CD14-positive monocyte (primary cell): ENCODE data around the gene CENPP. TPM values are rescaled to one million over a fixed set of nuclear protein-coding genes. Genes with fewer than 3 reads are reported as not detected.
A peak's percentile ranks its signal among the peaks of the same experiment; 100 is the strongest.

ENCODE experiments used
- DNase-seq, 3 donors: peaks; one replicate each; pipeline ENCODE4 v3.0.0-alpha.2; 2011 to 2022
- H2AFZ ChIP-seq: 2 replicates; pipeline ENCODE4 v1.6.0; 2012; ENCODE audit warnings: mild to moderate bottlenecking, low read depth, low read length, inconsistent platforms; ENCODE audit not compliant: insufficient read depth, poor library complexity, severe bottlenecking
- H3K27ac ChIP-seq, 2 donors: 1 replicate in 1 of 2; 2 replicates in 1 of 2; pipeline ENCODE4 v1.5.1; 2012 to 2013; ENCODE audit warnings: low read length in 2 of 2, control low read depth in 1 of 2, inconsistent platforms in 1 of 2, low read depth in 1 of 2, mild to moderate bottlenecking in 1 of 2
- H3K27me3 ChIP-seq, 2 donors: one replicate each; pipeline versions ENCODE4 v1.6.0 to v1.6.1; 2011 to 2013; ENCODE audit warnings: low read length in 2 of 2; ENCODE audit not compliant: control insufficient read depth in 2 of 2, insufficient read depth in 2 of 2
- H3K36me3 ChIP-seq, 2 donors: replicated peaks in 1 of 2; 1 replicate in 1 of 2; 2 replicates in 1 of 2; pipeline versions ENCODE4 v1.5.1 to v1.6.1; 2012 to 2013; ENCODE audit warnings: low read length in 2 of 2, control low read depth in 1 of 2, inconsistent platforms in 1 of 2, mild to moderate bottlenecking in 1 of 2; ENCODE audit not compliant: insufficient read depth in 2 of 2, control insufficient read depth in 1 of 2
- H3K4me1 ChIP-seq, 2 donors: 1 replicate in 1 of 2; 2 replicates in 1 of 2; pipeline versions ENCODE4 v1.5.1 to v1.6.1; 2012 to 2013; ENCODE audit warnings: low read length in 2 of 2, control low read depth in 1 of 2, inconsistent platforms in 1 of 2, mild to moderate bottlenecking in 1 of 2, moderate library complexity in 1 of 2; ENCODE audit not compliant: insufficient read depth in 2 of 2, control insufficient read depth in 1 of 2
- H3K4me2 ChIP-seq: replicated peaks from 2 replicates; pipeline ENCODE3; 2012; ENCODE audit warnings: low read length, moderate library complexity, mild to moderate bottlenecking; ENCODE audit not compliant: poor library complexity, severe bottlenecking; ENCODE audit errors: extremely low read depth
- H3K4me3 ChIP-seq, 3 experiments: fragments of 200-600 bp in 1 of 3; sonication (generic) in 1 of 3; replicated peaks in 1 of 3; 1 replicate in 2 of 3; 2 replicates in 1 of 3; pipeline ENCODE4 v1.5.1; 2011 to 2013; ENCODE audit warnings: low read length in 3 of 3, mild to moderate bottlenecking in 3 of 3, control low read depth in 2 of 3, low read depth in 2 of 3, inconsistent platforms in 1 of 3, moderate library complexity in 1 of 3
- H3K79me2 ChIP-seq: 2 replicates; pipeline ENCODE4 v1.6.0; 2012; ENCODE audit warnings: mild to moderate bottlenecking, control low read depth, inconsistent platforms, low read length, moderate library complexity; ENCODE audit not compliant: insufficient read depth
- H3K9ac ChIP-seq: 2 replicates; pipeline ENCODE4 v1.6.0; 2017; ENCODE audit warnings: low read length, mild to moderate bottlenecking; ENCODE audit not compliant: insufficient read depth, poor library complexity, severe bottlenecking
- H3K9me3 ChIP-seq, 2 donors: replicated peaks in 1 of 2; 1 replicate in 1 of 2; 2 replicates in 1 of 2; pipeline versions ENCODE4 v1.5.1 to v1.6.1; 2012 to 2013; ENCODE audit warnings: low read length in 2 of 2, control low read depth in 1 of 2; ENCODE audit not compliant: control insufficient read depth in 1 of 2, insufficient read depth in 1 of 2
- H4K20me1 ChIP-seq: 2 replicates; pipeline ENCODE4 v1.6.0; 2012; ENCODE audit warnings: mild to moderate bottlenecking, low read length, control low read depth, moderate library complexity; ENCODE audit not compliant: insufficient read depth
- H3K27ac Mint-ChIP-seq, 7 donors: one replicate each; pipeline ENCODE4 v1.8.0; 2020; ENCODE audit warnings: mild to moderate bottlenecking in 7 of 7, mixed read lengths in 7 of 7, moderate library complexity in 6 of 7, inconsistent platforms in 2 of 7
- H3K27me3 Mint-ChIP-seq, 3 donors: one replicate each; pipeline ENCODE4 v1.8.0; 2021 to 2022; ENCODE audit warnings: low read depth in 3 of 3, mild to moderate bottlenecking in 3 of 3, mixed read lengths in 3 of 3, moderate library complexity in 3 of 3, inconsistent platforms in 1 of 3
- H3K36me3 Mint-ChIP-seq, 2 donors: one replicate each; pipeline ENCODE4 v1.8.0; 2020; ENCODE audit warnings: mixed read lengths in 2 of 2, inconsistent platforms in 1 of 2, mild to moderate bottlenecking in 1 of 2
- H3K4me1 Mint-ChIP-seq: one replicate; pipeline ENCODE4 v1.8.0; 2020; ENCODE audit warnings: mild to moderate bottlenecking, mixed read lengths
- H3K4me3 Mint-ChIP-seq, 2 donors: one replicate each; pipeline ENCODE4 v1.8.0; 2020; ENCODE audit warnings: mild to moderate bottlenecking in 2 of 2, mixed read lengths in 2 of 2, moderate library complexity in 1 of 2
- H3K9me3 Mint-ChIP-seq, 7 donors: one replicate each; pipeline ENCODE4 v1.8.0; 2020 to 2022; ENCODE audit warnings: mixed read lengths in 7 of 7, mild to moderate bottlenecking in 6 of 7, moderate library complexity in 6 of 7, inconsistent platforms in 2 of 7
- CTCF ChIP-seq: fragments of 200-600 bp; IDR thresholded peaks from one replicate; pipeline ENCODE4 v1.8.0; 2022; ENCODE audit warnings: antibody characterized with exemption, mild to moderate bottlenecking
- whole genome bisulfite sequencing: methylation state at CpG from one replicate; pipeline ENCODE4 v1.1.5; 2013; ENCODE audit warnings: missing lambda C conversion rate; ENCODE audit not compliant: insufficient coverage; 5-methylcytosine and 5-hydroxymethylcytosine counted together
- intact Hi-C, 2 donors: fragments of 100-400 bp; cut with micrococcal nuclease; formaldehyde crosslinking; loops; one replicate each; pipeline versions ENCODE4 v1.15.0 to v1.15.1; 2023
- polyA plus RNA-seq, 3 donors: library from polyadenylated mRNA; depleted of rRNA in 1 of 3; unstranded in 2 of 3; stranded (reverse) in 1 of 3; fragments of 300-500 nt in 2 of 3; fragments of >200 nt in 1 of 3; fragmentation: Illumina TruSeq in 2 of 3; gene quantifications; 1 replicate in 2 of 3; 2 replicates in 1 of 3; pipeline ENCODE4 v1.2.3, GENCODE V29; 2012 to 2021

CENPP gene
- polyA plus RNA-seq, 3 donors, result 0.50 to 1.1 (median 1.1) TPM

DNA sequence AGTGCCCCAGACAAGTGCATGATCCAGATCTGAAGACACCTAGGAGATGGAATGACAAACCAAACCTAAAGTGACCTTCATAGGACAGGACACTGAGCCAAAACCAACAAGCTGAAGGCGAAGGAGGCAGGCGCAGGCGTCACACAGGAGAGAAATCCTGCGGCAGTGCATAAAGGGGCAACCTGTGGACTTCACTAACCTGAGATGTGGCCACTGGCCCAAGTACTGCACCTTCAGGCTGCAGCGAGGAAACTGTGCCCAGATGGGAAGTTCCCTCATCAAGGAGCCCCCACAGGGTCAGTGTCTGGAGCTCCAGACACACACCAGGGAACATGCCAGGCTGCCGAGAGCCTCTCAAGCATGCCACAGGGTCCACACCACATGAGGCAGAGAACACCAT lies 340.5 kb downstream of the CENPP start:
- Histone ChIP-seq H3K9ac (no peak overlapping the region), H3K4me2 (no peak overlapping the region), H3K4me1 (peaks cover 13 to 20% of the 10 kb centered on the region in 2 donors), H3K79me2 (peaks cover 96% of the 10 kb centered on the region), H3K27me3 (no peaks in the 10 kb centered on the region), H3K27ac (no peak overlapping the region), H3K36me3 (peaks cover 8 to 49% of the 10 kb centered on the region in 2 donors), H2AFZ (no peak overlapping the region), H3K4me3 (no peak overlapping the region), H3K9me3 (no peaks in the 10 kb centered on the region), H4K20me1 (peaks cover 33% of the 10 kb centered on the region)
- WGBS, result 98% methylated on average over 6 of the region's 6 CpGs
- Mint-ChIP-seq H3K4me1 (peaks cover 29% of the 10 kb centered on the region), H3K27ac (peak overlapping the region in 2 of 7 donors; percentile 44 to 66), H3K9me3 (peaks cover 0 to 2% (median 0%) of the 10 kb centered on the region in 7 donors), H3K4me3 (no peak overlapping the region), H3K27me3 (no peaks in the 10 kb centered on the region), H3K36me3 (peaks cover 26 to 34% of the 10 kb centered on the region in 2 donors)
- DNase-seq, result no peak
- TF ChIP-seq CTCF, result no peak
- intact Hi-C loops, result no loop called here

- peak overlapping the region in 3 of 7 donors; percentile 1 to 72 (median 14) for H3K27ac Mint-ChIP-seq
- no peak for TF ChIP-seq CTCF
- 96% methylated on average over 5 of the region's 8 CpGs for WGBS
- Histone ChIP-seq H4K20me1 (peaks cover 25% of the 10 kb centered on the region), H3K4me2 (no peak overlapping the region), H3K27me3 (no peaks in the 10 kb centered on the region), H3K27ac (no peak overlapping the region), H3K4me3 (no peak overlapping the region), H3K9me3 (no peaks in the 10 kb centered on the region), H3K4me1 (peaks cover 13 to 23% of the 10 kb centered on the region in 2 donors), H2AFZ (no peak overlapping the region), H3K79me2 (peaks cover 91% of the 10 kb centered on the region), H3K9ac (no peak overlapping the region), H3K36me3 (peaks cover 8 to 44% of the 10 kb centered on the region in 2 donors)
- no peak for DNase-seq
- peaks cover 0 to 2% (median 0%) of the 10 kb centered on the region in 7 donors for H3K9me3 Mint-ChIP-seq
- no peaks in the 10 kb centered on the region for H3K27me3 Mint-ChIP-seq
- peaks cover 20 to 29% of the 10 kb centered on the region in 2 donors for H3K36me3 Mint-ChIP-seq
- intact Hi-C loops, result no loop called here
- peaks cover 32% of the 10 kb centered on the region for H3K4me1 Mint-ChIP-seq
- no peak overlapping the region for H3K4me3 Mint-ChIP-seq
Observed at GRCh38 chr9:92666912-92667532, 341.3 kb downstream of the CENPP start.
